GM12873 (cell line): ENCODE data around the gene D2HGDH.

Experiments used
- CTCF ChIP-seq: IDR thresholded peaks from 2 replicates; pipeline ENCODE4 v1.5.1; 2012; ENCODE audit warnings: low read depth, mild to moderate bottlenecking, moderate library complexity, low read length, control low read depth; ENCODE audit not compliant: insufficient read depth; ENCODE audit errors: missing control alignments

Gene D2HGDH

GRCh38 chr2:241744028-241744754, 9.8 kb downstream of the D2HGDH start:
- TF ChIP-seq CTCF, result no peak

- TF ChIP-seq CTCF, result no peak
Observed at GRCh38 chr2:241745276-241745675, 10.8 kb downstream of the D2HGDH start.

- TF ChIP-seq CTCF, result no peak
Observed at GRCh38 chr2:241746084-241746483, 11.7 kb downstream of the D2HGDH start.

- TF ChIP-seq CTCF, result no peak
Observed at GRCh38 chr2:241748468-241749256, 14.2 kb downstream of the D2HGDH start.

GRCh38 chr2:241750076-241750840, 15.8 kb downstream of the D2HGDH start:
- no peak for TF ChIP-seq CTCF

GRCh38 chr2:241751152-241751551, 16.7 kb downstream of the D2HGDH start:
- no peak for TF ChIP-seq CTCF

GRCh38 chr2:241751776-241752175, 17.3 kb downstream of the D2HGDH start:
- no peak for TF ChIP-seq CTCF
